Left ventricle myocardium inferior (tissue), 1 donor: ENCODE data around the gene GFM1. TPM values are rescaled to one million over a fixed set of nuclear protein-coding genes. Genes with fewer than 3 reads are reported as not detected.

Experiments used
- DNase-seq: peaks from one replicate; pipeline ENCODE4 v3.0.0-alpha.2; 2020
- H3K27ac ChIP-seq: fragments of 200-600 bp; replicated peaks from 2 replicates; pipeline ENCODE4 v1.8.0; 2021
- H3K27me3 ChIP-seq: fragments of 200-600 bp; 2 replicates; pipeline ENCODE4 v1.8.0; 2021; ENCODE audit warnings: low read depth
- H3K36me3 ChIP-seq: fragments of 200-600 bp; 2 replicates; pipeline ENCODE4 v1.8.0; 2021
- H3K4me1 ChIP-seq: fragments of 200-600 bp; 2 replicates; pipeline ENCODE4 v1.8.0; 2021
- H3K4me3 ChIP-seq: fragments of 200-600 bp; 2 replicates; pipeline ENCODE4 v1.8.0; 2021; ENCODE audit warnings: mild to moderate bottlenecking, moderate library complexity
- H3K9me3 ChIP-seq: fragments of 200-600 bp; replicated peaks from 2 replicates; pipeline ENCODE4 v1.8.0; 2021
- intact Hi-C: fragments of 100-400 bp; cut with micrococcal nuclease; formaldehyde crosslinking; loops from one replicate; pipeline ENCODE4 v1.11.0; 2022
- total RNA-seq: library from RNA; stranded (reverse); fragmentation: NEBNext Ultra II Directional; extraction: Animal tissue kit (Norgen Biotek cat#: 25700); gene quantifications from one replicate; pipeline ENCODE4 v1.2.1, GENCODE V29; 2021
- TF ChIP-seq, protein P1 (sequence below): fragments of 200-600 bp; IDR thresholded peaks from 2 replicates; pipeline ENCODE4 v1.8.0; 2021; ENCODE audit warnings: antibody characterized with exemption, mild to moderate bottlenecking, borderline replicate concordance
- donor health status: DM: no; HTN: yes; CAD: no; lungs with severe emphysema.

The GFM1 gene
- total RNA-seq, 1 donor from 2014 or later: 60.5 TPM

DNA sequence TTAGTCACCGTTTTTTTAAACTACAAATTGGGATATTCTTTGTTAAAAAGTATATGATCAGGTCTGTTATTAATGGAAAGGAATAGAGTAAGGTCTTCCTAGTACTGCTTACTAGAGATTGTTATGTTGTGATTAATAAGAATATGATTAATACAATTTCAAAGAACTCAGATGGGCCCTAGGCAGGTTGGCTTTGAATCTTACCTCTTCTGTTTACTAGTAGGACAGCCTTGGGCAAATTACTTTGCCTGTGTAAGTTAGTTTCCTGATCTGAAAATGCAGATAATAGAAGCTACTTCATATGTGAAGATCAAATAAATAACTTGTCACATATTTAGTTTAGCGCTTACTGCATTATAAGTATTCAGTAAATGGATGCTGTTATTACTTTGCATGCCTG, 6.9 kb downstream of the GFM1 start:
- H3K27me3 ChIP-seq: no peaks in the 10 kb centered on the region
- H3K4me1 ChIP-seq: peaks cover 35% of the 10 kb centered on the region
- intact Hi-C loops: no loop called here
- H3K27ac ChIP-seq: no peak overlapping the region
- no peak overlapping the region for H3K4me3 ChIP-seq
- DNase-seq: no peak
- no peaks in the 10 kb centered on the region for H3K9me3 ChIP-seq
- H3K36me3 ChIP-seq: peaks cover 93% of the 10 kb centered on the region
- TF ChIP-seq, protein P1, sequence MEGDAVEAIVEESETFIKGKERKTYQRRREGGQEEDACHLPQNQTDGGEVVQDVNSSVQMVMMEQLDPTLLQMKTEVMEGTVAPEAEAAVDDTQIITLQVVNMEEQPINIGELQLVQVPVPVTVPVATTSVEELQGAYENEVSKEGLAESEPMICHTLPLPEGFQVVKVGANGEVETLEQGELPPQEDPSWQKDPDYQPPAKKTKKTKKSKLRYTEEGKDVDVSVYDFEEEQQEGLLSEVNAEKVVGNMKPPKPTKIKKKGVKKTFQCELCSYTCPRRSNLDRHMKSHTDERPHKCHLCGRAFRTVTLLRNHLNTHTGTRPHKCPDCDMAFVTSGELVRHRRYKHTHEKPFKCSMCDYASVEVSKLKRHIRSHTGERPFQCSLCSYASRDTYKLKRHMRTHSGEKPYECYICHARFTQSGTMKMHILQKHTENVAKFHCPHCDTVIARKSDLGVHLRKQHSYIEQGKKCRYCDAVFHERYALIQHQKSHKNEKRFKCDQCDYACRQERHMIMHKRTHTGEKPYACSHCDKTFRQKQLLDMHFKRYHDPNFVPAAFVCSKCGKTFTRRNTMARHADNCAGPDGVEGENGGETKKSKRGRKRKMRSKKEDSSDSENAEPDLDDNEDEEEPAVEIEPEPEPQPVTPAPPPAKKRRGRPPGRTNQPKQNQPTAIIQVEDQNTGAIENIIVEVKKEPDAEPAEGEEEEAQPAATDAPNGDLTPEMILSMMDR: no peak

DNA sequence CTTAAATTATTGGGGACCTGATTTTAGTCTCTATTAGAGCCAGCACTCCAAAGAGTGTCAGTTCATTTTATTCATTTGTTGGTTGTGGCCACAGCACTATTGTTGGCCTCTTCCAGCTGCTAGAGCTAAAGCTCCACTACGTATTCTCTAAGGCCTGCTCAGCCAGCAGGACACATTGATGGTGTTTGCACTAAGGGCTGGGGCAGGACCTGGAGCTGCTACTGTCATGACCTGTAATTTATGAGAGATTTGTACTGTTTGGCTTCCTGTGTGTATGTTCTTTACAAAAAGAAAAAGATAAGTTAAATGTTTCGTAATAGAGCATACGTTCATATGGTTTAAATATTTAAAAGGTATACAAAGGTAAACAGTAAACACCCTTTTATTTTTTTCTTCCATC, 8.1 kb downstream of the GFM1 start:
- intact Hi-C loops: no loop called here
- H3K36me3 ChIP-seq: peaks cover 89% of the 10 kb centered on the region
- H3K4me3 ChIP-seq: no peak overlapping the region
- H3K27ac ChIP-seq: no peak overlapping the region
- DNase-seq: no peak
- H3K4me1 ChIP-seq: peaks cover 26% of the 10 kb centered on the region
- H3K27me3 ChIP-seq: no peaks in the 10 kb centered on the region
- no peaks in the 10 kb centered on the region for H3K9me3 ChIP-seq
- TF ChIP-seq, protein P1: no peak

DNA sequence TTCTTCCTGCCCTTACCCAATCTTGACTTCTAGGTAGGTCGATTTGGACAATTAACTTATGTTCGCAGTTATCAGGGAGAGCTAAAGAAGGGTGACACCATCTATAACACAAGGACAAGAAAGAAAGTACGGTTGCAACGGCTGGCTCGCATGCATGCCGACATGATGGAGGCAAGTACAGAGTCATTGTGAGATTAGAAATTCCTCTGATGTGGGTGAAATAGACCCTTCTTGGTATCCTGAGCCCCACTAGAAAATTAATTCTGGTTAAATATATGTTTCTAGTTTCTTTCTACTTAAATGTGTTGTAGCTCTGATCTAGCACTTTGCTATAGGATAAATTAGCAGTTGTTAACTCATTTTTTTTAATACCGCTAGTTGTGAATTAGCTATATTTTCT, 14.6 kb downstream of the GFM1 start:
- peak overlapping the region; percentile 43 for H3K27ac ChIP-seq
- no peak overlapping the region for H3K4me3 ChIP-seq
- DNase-seq: no peak
- no peaks in the 10 kb centered on the region for H3K27me3 ChIP-seq
- intact Hi-C loops: no loop called here
- no peaks in the 10 kb centered on the region for H3K9me3 ChIP-seq
- H3K36me3 ChIP-seq: peaks cover 77% of the 10 kb centered on the region
- TF ChIP-seq, protein P1: no peak
- peaks cover 13% of the 10 kb centered on the region for H3K4me1 ChIP-seq

DNA sequence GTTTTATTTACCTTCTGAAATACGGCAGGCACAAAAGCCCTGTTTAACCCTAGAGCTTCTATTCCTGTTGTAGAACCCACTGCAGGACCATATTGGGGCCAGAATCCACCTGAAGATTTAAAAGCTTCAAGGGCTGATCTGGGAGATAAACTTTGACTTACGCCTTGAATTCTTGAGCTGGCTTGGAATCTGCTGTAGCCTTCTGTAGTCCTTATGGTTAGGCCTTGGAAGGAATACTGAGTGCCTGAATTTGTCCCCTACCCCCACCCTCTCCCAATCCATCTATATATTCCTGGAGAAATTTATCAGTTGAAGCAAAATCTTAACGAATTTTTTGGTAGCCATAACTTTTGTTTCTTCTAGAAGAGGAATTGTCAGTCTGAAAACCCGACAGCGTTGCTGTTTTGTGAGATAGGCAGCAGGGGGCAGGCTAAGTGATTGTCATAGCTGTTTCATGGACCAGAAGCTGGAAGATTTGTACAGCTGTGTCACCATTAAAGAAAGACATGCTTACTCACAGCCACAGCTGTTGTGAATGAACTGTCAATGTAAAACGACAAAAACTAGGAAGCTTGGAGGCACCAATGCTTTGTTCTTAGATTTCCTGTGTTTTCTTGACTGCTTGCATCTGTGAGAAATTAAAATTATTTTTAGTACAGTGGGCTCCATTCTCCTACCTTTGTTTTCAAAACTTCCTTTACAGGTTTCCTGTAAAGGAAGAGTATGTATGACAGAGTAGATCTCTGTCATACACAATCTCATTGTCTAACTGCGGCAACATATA, 15.3 kb downstream of the GFM1 start:
- no peaks in the 10 kb centered on the region for H3K9me3 ChIP-seq
- H3K4me3 ChIP-seq: no peak overlapping the region
- H3K4me1 ChIP-seq: peaks cover 13% of the 10 kb centered on the region
- TF ChIP-seq, protein P1: peak; percentile 75
- H3K27me3 ChIP-seq: no peaks in the 10 kb centered on the region
- DNase-seq: peak; percentile 20
- H3K36me3 ChIP-seq: peaks cover 77% of the 10 kb centered on the region
- H3K27ac ChIP-seq: peak overlapping the region; percentile 43
- intact Hi-C loops: loop anchor here (5.0 kb wide), 1 partner anchor 133 kb away; no protein-coding TSS in a partner anchor

DNA sequence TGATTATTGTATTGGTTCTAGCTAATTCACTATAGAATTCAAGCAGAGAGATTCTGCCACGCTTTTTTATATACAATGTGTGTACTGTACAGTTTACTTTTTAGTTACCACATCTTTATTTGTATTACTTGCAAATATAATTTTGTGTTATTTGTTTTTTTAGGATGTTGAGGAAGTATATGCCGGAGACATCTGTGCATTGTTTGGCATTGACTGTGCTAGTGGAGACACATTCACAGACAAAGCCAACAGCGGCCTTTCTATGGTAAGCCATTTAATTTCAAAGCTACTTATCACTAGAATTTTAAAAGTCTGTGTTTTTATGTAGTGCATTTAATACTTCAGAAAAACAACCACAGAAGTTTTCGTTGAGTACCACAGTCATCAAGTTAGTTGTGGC, 16.4 kb downstream of the GFM1 start:
- Histone ChIP-seq H3K4me3 (no peak overlapping the region), H3K4me1 (peaks cover 13% of the 10 kb centered on the region), H3K27ac (peak overlapping the region; percentile 36), H3K27me3 (no peaks in the 10 kb centered on the region), H3K9me3 (no peaks in the 10 kb centered on the region), H3K36me3 (peaks cover 76% of the 10 kb centered on the region)
- TF ChIP-seq, protein P1: no peak
- no peak for DNase-seq
- intact Hi-C loops: loop anchor here (5.0 kb wide), 1 partner anchor 132 kb away; no protein-coding TSS in a partner anchor
